Measurements from ENCODE around the gene TGM2. TPM values are rescaled to one million over a fixed set of nuclear protein-coding genes. Genes with fewer than 3 reads are reported as not detected.

The TGM2 gene
- total and polyA plus RNA-seq, 9 of the 15 experiments (the other 6 are each of a cell fraction or from before 2014, with no cell fraction given) = 5.5 to 78.5 (median 37.6) TPM

DNA sequence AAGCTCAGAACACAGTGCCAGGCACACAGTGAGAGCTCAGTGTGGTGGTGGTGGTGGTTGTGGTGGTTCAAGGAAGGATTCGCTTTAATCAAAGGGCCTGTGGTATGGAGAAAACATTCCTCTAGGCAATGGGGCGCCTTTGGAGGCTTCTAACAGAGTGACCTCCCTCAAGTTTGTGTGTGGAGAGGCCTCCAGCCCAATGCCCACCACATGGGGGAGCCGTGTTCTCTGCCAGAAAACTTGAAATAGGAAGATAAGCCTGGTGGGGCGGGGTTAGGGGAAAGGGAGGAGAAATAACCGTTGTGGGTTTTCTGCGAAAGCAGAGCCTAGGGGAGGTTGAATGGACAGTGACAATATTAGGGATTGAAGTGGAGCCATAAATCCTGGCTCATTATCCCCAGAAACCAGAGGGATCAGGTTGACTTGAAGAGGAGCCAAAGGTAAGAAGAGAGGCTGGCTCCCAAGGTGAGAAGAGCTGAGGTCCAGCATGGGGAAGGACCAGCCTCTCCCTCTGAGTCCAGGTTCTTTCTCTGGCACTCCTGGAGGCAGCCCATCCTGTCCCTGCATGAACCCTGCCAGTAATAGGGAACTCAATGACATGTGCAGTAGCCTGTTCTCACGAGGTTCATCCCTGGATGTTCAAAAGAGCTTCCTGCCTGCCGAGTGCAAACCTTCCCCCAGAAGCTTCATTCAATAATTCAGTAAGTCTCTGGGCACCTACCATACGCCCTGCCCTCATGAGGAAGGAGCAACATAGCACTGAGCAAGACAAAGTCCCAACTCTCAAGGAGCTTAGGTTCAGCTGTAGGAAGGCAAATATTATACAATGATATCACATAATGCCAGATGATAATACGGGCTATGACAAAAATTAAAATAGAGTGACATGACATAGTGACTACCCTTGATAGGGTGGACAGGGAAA, 51.4 kb downstream of the TGM2 start (continued):
- peak; percentile 71; the same call in 1 of the 2 replicates for TF ChIP-seq ZNF592 (IDR thresholded peaks at IDR 0.05)
- peak; percentile 57; the same call in 1 of the 2 replicates for TF ChIP-seq FOXM1 (IDR thresholded peaks at IDR 0.05; ENCODE audit: low read depth)
- no peak for TF ChIP-seq FOXM1 (CRISPR knock-in tag; IDR thresholded peaks at IDR 0.05; ENCODE audit: low read depth)
- TF ChIP-seq STAG1 (CRISPR knock-in tag; IDR thresholded peaks at IDR 0.05; ENCODE audit: borderline replicate concordance) = no peak; the same call in 1 of the 2 replicates
- TF ChIP-seq ZNF232 (CRISPR knock-in tag; IDR thresholded peaks at IDR 0.05) = no peak
- peak; percentile 62; the same call in 1 of the 2 replicates for TF ChIP-seq NCOA1 (IDR thresholded peaks at IDR 0.05; ENCODE audit: low read depth)
- TF ChIP-seq, protein P1, sequence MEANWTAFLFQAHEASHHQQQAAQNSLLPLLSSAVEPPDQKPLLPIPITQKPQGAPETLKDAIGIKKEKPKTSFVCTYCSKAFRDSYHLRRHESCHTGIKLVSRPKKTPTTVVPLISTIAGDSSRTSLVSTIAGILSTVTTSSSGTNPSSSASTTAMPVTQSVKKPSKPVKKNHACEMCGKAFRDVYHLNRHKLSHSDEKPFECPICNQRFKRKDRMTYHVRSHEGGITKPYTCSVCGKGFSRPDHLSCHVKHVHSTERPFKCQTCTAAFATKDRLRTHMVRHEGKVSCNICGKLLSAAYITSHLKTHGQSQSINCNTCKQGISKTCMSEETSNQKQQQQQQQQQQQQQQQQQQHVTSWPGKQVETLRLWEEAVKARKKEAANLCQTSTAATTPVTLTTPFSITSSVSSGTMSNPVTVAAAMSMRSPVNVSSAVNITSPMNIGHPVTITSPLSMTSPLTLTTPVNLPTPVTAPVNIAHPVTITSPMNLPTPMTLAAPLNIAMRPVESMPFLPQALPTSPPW (CRISPR knock-in tag; IDR thresholded peaks at IDR 0.05) = peak; percentile 75
- peak; percentile 71; the same call in 1 of the 2 replicates for TF ChIP-seq CTBP1 (IDR thresholded peaks at IDR 0.05; ENCODE audit: borderline replicate concordance)
- TF ChIP-seq PKNOX1 (IDR thresholded peaks at IDR 0.05) = peak; percentile 16; the same call in 1 of the 2 replicates
- no peak for TF ChIP-seq RREB1 (CRISPR knock-in tag; IDR thresholded peaks at IDR 0.05)
- TF ChIP-seq MEIS2 (IDR thresholded peaks at IDR 0.05; ENCODE audit: partially characterized antibody) = peak; percentile 66
- no peak for TF ChIP-seq GABPB2 (CRISPR knock-in tag; conservative IDR thresholded peaks at IDR 0.05)
- TF ChIP-seq PTRF (tag; IDR thresholded peaks at IDR 0.05) = no peak
- 0 out of 2 replicates have a peak, but pooled peaks have one; percentile 38 for TF ChIP-seq ZNF175 (CRISPR knock-in tag; IDR thresholded peaks at IDR 0.05; ENCODE audit: low read depth)
